Stimulated activated CD8-positive, alpha-beta memory T cell treated with anti-CD3 and anti-CD28 coated beads, Interleukin-15, amount 100 ng/mL, for 48 hours (primary cell): ENCODE measurements around the gene CCR6.
"Not testable (repeated sequence)": the region's sequence is repeated elsewhere in the genome, so short reads cannot be mapped to it uniquely, and the experiment has no call there.

Experiments used
- DNase-seq, 2 donors: peaks; one replicate each; pipeline ENCODE4 v3.0.0-alpha.2; 2020; ENCODE audit warnings: low read depth in 2 of 2

Gene CCR6

DNA sequence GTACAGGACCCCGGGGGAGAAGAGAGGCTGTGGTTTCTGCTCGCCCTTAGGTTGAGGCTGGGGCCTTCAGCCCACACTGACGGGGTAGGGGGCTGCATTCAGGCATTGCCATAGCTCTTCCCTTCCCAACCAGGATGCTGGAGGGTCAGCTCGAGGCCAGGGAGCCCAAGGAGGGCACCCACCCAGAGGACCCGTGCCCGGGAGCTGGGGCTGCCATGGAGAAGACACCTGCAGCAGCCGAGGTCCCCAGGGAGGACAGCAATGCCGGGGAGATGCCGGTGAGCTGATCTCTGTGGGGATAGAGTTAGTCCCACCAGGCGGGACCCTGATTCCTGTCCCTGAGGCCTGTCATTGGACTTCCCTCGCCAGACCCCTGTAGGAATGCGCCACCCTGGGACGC, 49.1 kb downstream of the CCR6 start:
- not testable (repeated sequence) for DNase-seq

GRCh38 chr6:167177271-167177670, 54.4 kb downstream of the CCR6 start:
- not testable (repeated sequence) for DNase-seq

DNA sequence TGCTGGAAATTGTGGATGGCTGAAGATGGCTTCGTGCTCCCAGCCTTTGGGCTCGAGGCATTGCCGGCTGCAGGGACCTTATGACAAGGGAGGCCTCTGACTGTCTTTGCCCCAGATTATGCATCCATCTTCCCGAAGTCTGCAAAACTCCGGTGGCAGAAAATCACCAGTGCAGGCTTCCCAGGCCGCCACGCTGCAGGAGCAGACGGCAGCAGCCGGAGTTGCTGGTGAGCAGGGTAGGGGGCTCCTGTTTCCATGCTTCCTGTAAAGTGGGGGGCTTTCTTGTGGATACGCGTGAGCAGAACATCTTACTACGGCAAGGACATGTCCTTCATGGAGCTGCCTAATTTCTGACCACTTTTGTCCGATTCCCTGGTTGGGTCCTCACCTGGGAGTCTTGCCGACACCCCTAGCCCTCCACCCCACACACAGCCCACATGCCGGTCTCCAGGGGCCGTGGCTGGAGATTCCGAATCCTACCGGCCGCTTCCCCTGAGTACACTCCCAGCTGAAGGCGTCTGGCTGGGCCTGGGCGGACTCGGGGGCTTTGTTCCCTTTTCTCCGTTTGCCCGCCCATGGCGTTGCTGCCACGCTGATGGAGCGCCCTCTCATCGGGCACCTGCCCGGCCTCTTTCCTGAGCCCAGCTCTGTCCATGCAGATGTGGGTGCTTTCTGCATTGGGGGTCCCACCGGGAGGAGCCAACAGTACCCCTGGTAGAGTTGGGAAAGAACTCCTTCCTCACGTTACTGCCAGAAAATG, 56.2 kb downstream of the CCR6 start:
- not testable (repeated sequence) for DNase-seq

DNA sequence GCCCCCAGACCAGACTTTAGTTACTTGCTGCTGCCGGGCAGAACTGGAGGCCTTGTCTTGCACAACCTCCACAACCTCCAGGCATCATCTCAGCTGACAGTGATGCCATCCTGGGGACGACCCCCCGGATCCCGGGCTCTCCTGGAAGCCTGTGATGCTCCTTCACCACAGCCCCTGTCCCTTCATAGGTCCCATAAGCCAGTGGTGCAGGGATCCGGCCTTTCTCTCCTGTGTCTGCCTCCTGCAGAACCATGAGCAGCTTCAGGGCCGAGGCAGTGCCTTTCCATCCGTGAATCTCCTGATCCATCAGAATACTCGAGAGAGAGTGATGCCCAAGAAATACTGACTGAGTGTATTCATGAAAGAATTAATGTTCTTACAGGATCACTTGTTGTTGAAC, 57.2 kb downstream of the CCR6 start:
- DNase-seq, result not testable (repeated sequence)

DNA sequence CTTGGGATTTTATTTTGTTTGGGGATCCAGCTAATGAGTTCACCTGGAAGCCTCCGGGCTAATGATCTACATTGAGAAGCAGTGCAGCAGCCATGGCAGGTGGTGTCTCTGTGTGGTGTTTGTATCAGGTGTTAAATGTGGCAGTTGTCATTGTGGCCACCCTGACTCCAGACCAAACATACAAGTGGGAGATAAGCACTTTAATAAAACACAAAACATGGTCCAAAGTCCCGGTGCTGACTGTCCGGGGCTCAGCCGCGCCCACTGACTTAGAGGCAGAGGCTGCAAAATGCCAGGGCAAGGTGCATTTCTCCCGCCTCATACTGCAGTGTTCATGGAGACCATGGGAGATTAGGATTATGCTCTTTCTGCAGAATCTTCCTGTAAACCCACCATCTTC, 58.5 kb downstream of the CCR6 start:
- DNase-seq, result not testable (repeated sequence)

DNA sequence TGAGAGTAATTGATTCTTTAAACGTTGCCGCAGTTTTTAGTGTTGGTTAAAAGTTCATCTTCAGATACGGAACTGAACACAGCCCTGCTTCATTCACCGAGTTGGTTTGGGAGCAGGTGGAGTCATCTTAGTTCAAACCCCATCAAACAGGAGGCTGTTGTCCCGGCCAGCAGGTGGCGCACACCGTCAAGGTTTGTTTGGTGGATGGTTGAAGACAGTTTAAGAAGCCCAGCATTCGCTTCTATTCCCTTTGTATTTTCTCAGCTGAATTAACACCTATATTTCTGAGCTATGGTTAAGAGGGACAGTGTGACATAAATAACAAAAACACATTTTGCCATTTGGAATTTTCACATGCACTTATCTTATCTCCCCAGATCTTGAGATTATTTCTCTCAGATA, 60.0 kb downstream of the CCR6 start:
- not testable (repeated sequence) for DNase-seq

- DNase-seq, result not testable (repeated sequence)
Measured at GRCh38 chr6:167185101-167185500, 62.2 kb downstream of the CCR6 start.

- not testable (repeated sequence) for DNase-seq
Measured at GRCh38 chr6:167187275-167187674, 64.4 kb downstream of the CCR6 start.
